GM21390 (cell line): Measurements from ENCODE around the gene EPS8.

Experiments used
- ATAC-seq: cut with Tn5 transposase; IDR thresholded peaks from one replicate; pipeline ENCODE4 v1.9.1; 2021; ENCODE audit not compliant: unreplicated experiment

The EPS8 gene

DNA sequence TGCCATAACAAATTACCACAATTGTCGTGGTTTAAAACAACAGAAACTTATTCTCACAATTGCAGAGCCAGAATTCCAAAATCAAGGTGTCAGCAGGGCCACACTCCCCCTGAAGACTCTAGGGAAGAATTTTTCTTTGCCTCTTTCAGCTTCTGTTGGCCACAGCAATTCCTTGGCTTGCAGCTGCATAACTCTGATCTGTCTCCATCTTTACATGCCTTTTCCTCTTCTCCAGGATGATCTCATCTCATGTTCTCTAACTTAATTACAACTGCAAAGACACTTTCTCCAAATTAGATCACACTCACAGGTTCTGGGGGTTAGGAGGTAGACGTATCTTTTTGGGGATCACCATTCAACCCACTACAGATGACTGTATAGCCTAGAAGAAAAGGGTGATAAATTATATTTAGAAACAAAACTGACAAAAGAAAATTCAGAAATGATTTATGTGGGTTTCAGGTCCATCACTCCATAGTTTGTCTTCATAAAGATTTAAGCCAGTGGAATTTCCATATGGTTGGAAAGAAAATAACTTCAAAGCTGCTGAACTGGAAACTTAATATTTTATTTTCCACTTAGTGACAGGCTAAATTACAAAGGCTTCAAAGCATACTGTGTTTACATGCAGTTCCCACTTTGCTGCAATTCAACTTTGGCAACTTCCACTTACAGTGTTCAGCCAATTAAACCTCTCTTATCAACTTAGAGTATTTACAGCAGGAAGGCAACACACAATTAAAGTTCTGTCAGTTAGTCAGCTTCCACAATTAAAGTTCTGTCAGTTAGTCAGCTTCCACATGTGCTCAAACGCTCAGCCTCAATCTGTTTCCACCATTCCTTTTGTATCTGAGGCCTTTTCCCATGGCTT lies 213.3 kb downstream of the EPS8 start:
- ATAC-seq: no peak

DNA sequence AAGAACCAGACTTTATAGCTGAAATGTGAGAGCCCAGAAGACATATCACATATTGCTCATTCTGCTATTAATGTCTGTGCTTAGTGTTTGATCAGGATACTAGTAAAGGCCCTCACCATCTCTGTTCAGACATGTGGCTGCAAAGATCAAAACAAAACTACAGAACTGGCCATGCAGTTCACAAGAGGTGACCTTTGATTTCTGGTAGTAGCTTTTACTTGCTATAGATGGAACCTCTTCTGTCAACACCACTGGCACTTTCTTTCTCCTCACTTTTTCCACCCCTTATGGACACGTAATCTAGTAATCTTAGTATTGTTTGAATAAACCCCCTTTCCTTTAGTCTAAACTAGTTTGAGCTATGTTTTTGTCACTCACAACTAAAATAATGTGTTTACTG lies 214.8 kb downstream of the EPS8 start:
- ATAC-seq: no peak
